MM.1S (cell line): ENCODE measurements around the gene SLC37A1.

Source experiments
- DNase-seq: peaks from one replicate; pipeline ENCODE4 v3.0.0-alpha.2; 2015
- H2AFZ ChIP-seq: fragments of 300-600 bp; sonication (generic); 2 replicates; pipeline ENCODE4 v1.6.0; 2016; ENCODE audit warnings: antibody characterized with exemption, low read length
- H3F3A ChIP-seq: fragments of 300-600 bp; sonication (generic); 2 replicates; pipeline ENCODE4 v1.6.1; 2016; ENCODE audit warnings: mild to moderate bottlenecking, antibody characterized with exemption, low read length, moderate library complexity, mixed read lengths; ENCODE audit not compliant: insufficient read depth
- H3K27ac ChIP-seq: fragments of 300-600 bp; sonication (generic); 2 replicates; pipeline ENCODE4 v1.5.1; 2016; ENCODE audit warnings: mild to moderate bottlenecking, low read length
- H3K27me3 ChIP-seq: fragments of 300-600 bp; sonication (generic); replicated peaks from 2 replicates; pipeline ENCODE4 v1.6.0; 2016; ENCODE audit warnings: low read length; ENCODE audit not compliant: insufficient read depth
- H3K36me3 ChIP-seq: fragments of 300-600 bp; sonication (generic); replicated peaks from 2 replicates; pipeline ENCODE4 v1.6.1; 2016; ENCODE audit warnings: mild to moderate bottlenecking, low read length, mixed read lengths; ENCODE audit not compliant: insufficient read depth
- H3K4me1 ChIP-seq: fragments of 300-600 bp; sonication (generic); 2 replicates; pipeline ENCODE4 v1.6.1; 2016; ENCODE audit warnings: low read length, mixed read lengths
- H3K4me2 ChIP-seq: fragments of 300-600 bp; sonication (generic); 2 replicates; pipeline ENCODE4 v1.6.0; 2016; ENCODE audit warnings: low read depth, low read length
- H3K4me3 ChIP-seq: fragments of 300-600 bp; sonication (generic); 2 replicates; pipeline ENCODE4 v1.5.1; 2016; ENCODE audit warnings: low read length, mixed read lengths
- H3K79me2 ChIP-seq: fragments of 300-600 bp; sonication (generic); 2 replicates; pipeline ENCODE4 v1.6.1; 2016; ENCODE audit warnings: mixed run types, low read length, mixed read lengths
- H3K9ac ChIP-seq: fragments of 300-600 bp; sonication (generic); 2 replicates; pipeline ENCODE4 v1.6.1; 2016; ENCODE audit warnings: low read length, mixed read lengths
- H3K9me2 ChIP-seq: fragments of 300-600 bp; sonication (generic); replicated peaks from 2 replicates; pipeline ENCODE4 v1.6.1; 2016; ENCODE audit warnings: mild to moderate bottlenecking, low read length, mixed read lengths; ENCODE audit not compliant: insufficient read depth
- H3K9me3 ChIP-seq: fragments of 300-600 bp; sonication (generic); replicated peaks from 2 replicates; pipeline ENCODE4 v1.6.1; 2016; ENCODE audit warnings: mild to moderate bottlenecking, low read length, mixed read lengths; ENCODE audit not compliant: insufficient read depth
- H4K20me1 ChIP-seq: fragments of 300-600 bp; sonication (generic); 2 replicates; pipeline ENCODE4 v1.6.1; 2016; ENCODE audit warnings: mild to moderate bottlenecking, low read length, moderate library complexity, mixed read lengths; ENCODE audit not compliant: insufficient read depth
- CTCF ChIP-seq: fragments of 300-600 bp; sonication (generic); IDR thresholded peaks from 2 replicates; pipeline ENCODE4 v1.5.1; 2016; ENCODE audit warnings: antibody characterized with exemption, low read length, mixed read lengths
- EZH2 ChIP-seq: fragments of 300-600 bp; sonication (generic); optimal IDR thresholded peaks from 2 replicates; pipeline ENCODE3; 2017; ENCODE audit warnings: low read depth, mild to moderate bottlenecking, antibody characterized with exemption, low read length, mixed read lengths
- EZH2phosphoT487 ChIP-seq: fragments of 300-600 bp; sonication (generic); IDR thresholded peaks from 2 replicates; pipeline ENCODE4 v1.6.1; 2018; ENCODE audit warnings: antibody characterized with exemption, low read length

SLC37A1 gene

GRCh38 chr21:42548687-42549406, 35.2 kb downstream of the SLC37A1 start:
- Histone ChIP-seq H3K4me1 (peaks cover 5% of the 10 kb centered on the region; the same call in 1 of the 2 replicates), H3K79me2 (no peaks in the 10 kb centered on the region), H4K20me1 (no peaks in the 10 kb centered on the region), H3K4me2 (no peak overlapping the region), H3K36me3 (no peaks in the 10 kb centered on the region), H2AFZ (no peak overlapping the region), H3K4me3 (no peak overlapping the region), H3K27ac (no peak overlapping the region), H3K9me2 (no peaks in the 10 kb centered on the region), H3F3A (no peaks in the 10 kb centered on the region), H3K27me3 (peaks cover 72% of the 10 kb centered on the region), H3K9me3 (no peaks in the 10 kb centered on the region), H3K9ac (no peak overlapping the region)
- no peak for TF ChIP-seq EZH2
- no peak for TF ChIP-seq CTCF
- TF ChIP-seq EZH2phosphoT487, result no peak
- DNase-seq, result no peak

GRCh38 chr21:42550817-42551216, 37.2 kb downstream of the SLC37A1 start:
- no peak for DNase-seq
- H4K20me1 ChIP-seq, result no peaks in the 10 kb centered on the region
- no peaks in the 10 kb centered on the region for H3K9me3 ChIP-seq
- H3K4me3 ChIP-seq, result no peak overlapping the region
- no peaks in the 10 kb centered on the region for H3F3A ChIP-seq
- H3K36me3 ChIP-seq, result no peaks in the 10 kb centered on the region
- H3K9me2 ChIP-seq, result no peaks in the 10 kb centered on the region
- no peak overlapping the region for H3K27ac ChIP-seq
- no peak overlapping the region for H3K9ac ChIP-seq
- TF ChIP-seq CTCF, result no peak
- no peak for TF ChIP-seq EZH2
- TF ChIP-seq EZH2phosphoT487, result no peak
- H2AFZ ChIP-seq, result no peak overlapping the region
- no peaks in the 10 kb centered on the region for H3K4me1 ChIP-seq
- no peaks in the 10 kb centered on the region for H3K79me2 ChIP-seq
- no peak overlapping the region for H3K4me2 ChIP-seq
- peaks cover 80% of the 10 kb centered on the region for H3K27me3 ChIP-seq

GRCh38 chr21:42552407-42553336, 39.0 kb downstream of the SLC37A1 start:
- Histone ChIP-seq H3K9me3 (no peaks in the 10 kb centered on the region), H3K36me3 (no peaks in the 10 kb centered on the region), H3K4me2 (no peak overlapping the region)

More at GRCh38 chr21:42552407-42553336, 39.0 kb downstream of the SLC37A1 start:
- no peak for DNase-seq
- Histone ChIP-seq H3K27ac (no peak overlapping the region), H3K4me3 (no peak overlapping the region), H3F3A (no peaks in the 10 kb centered on the region), H3K27me3 (peaks cover 76% of the 10 kb centered on the region), H4K20me1 (no peaks in the 10 kb centered on the region), H3K9ac (no peak overlapping the region), H3K79me2 (no peaks in the 10 kb centered on the region), H3K9me2 (no peaks in the 10 kb centered on the region), H3K4me1 (no peaks in the 10 kb centered on the region), H2AFZ (no peak overlapping the region)
- TF ChIP-seq EZH2 (no peak), EZH2phosphoT487 (no peak), CTCF (no peak)
